NCI-H2107 treated with DMSO at 0.1 percent for 48 hours (cell line): Measurements from ENCODE around the gene CIC.
"Not testable (repeated sequence)": the region's sequence is repeated elsewhere in the genome, so short reads cannot be mapped to it uniquely, and the experiment has no call there.

Experiments used
- DNase-seq: peaks from one replicate; lab custom pipeline; 2025; ENCODE audit not compliant: unreplicated experiment; lab: John Stamatoyannopoulos, UW

CIC gene

GRCh38 chr19:42328854-42329253 lies 59.8 kb downstream of the CIC start:
- no peak for DNase-seq

GRCh38 chr19:42330241-42330711 lies 61.2 kb downstream of the CIC start:
- DNase-seq: peak; percentile 65

GRCh38 chr19:42331333-42331732 lies 62.3 kb downstream of the CIC start:
- DNase-seq: not testable (repeated sequence)

GRCh38 chr19:42332059-42332458 lies 63.0 kb downstream of the CIC start:
- DNase-seq: no peak

GRCh38 chr19:42333018-42333417 lies 64.0 kb downstream of the CIC start:
- DNase-seq: no peak

GRCh38 chr19:42333975-42334696 lies 65.1 kb downstream of the CIC start:
- no peak for DNase-seq

- DNase-seq: no peak
Observed at GRCh38 chr19:42334697-42335373, 65.8 kb downstream of the CIC start.

- DNase-seq: no peak
Observed at GRCh38 chr19:42335374-42335936, 66.4 kb downstream of the CIC start.

GRCh38 chr19:42335971-42336370 lies 66.9 kb downstream of the CIC start:
- no peak for DNase-seq

- DNase-seq: not testable (repeated sequence)
Observed at GRCh38 chr19:42339126-42339860, 70.2 kb downstream of the CIC start.

GRCh38 chr19:42339922-42340321 lies 70.9 kb downstream of the CIC start:
- not testable (repeated sequence) for DNase-seq

- DNase-seq: no peak
Observed at GRCh38 chr19:42343344-42344110, 74.5 kb downstream of the CIC start.

GRCh38 chr19:42344336-42344893 lies 75.4 kb downstream of the CIC start:
- no peak for DNase-seq
